ENCODE measurements around the gene TOX2.

- TF ChIP-seq POLR2A (IDR thresholded peaks at IDR 0.05) (no peak), CTCF (IDR thresholded peaks at IDR 0.05 in 4 of 5, conservative IDR thresholded peaks at IDR 0.05 in 1 of 5) (no peak)
These were observed 165.4 kb downstream of the TOX2 start for GRCh38 chr20:44080064-44080463.

Measured in gastrocnemius medialis (tissue), 4 donors.